Left colon (tissue), 2 donors: Measurements from ENCODE around the gene AP3S1. TPM values are rescaled to one million over a fixed set of nuclear protein-coding genes. Genes with fewer than 3 reads are reported as not detected.
"Not testable (repeated sequence)": the region's sequence is repeated elsewhere in the genome, so short reads cannot be mapped to it uniquely, and the experiment has no call there.

Experiments used
- ATAC-seq: fragments of 200-7000 bp; cut with Tn5 transposase; one replicate; pipeline ENCODE4 v1.9.1; 2020; ENCODE audit warnings: mild to moderate bottlenecking, moderate library complexity
- DNase-seq, 2 donors: peaks; one replicate each; pipeline ENCODE4 v3.0.0-alpha.2; 2020
- intact Hi-C, 2 donors: fragments of 100-400 bp; cut with DNase I in 1 of 2; cut with micrococcal nuclease in 1 of 2; formaldehyde crosslinking; loops; one replicate each; pipeline versions ENCODE4 v1.11.2 to v1.14.0; 2022; cut with DNase I, micrococcal nuclease
- long read RNA-seq: library from polyadenylated mRNA; unstranded; transcript quantifications from one replicate; pipeline ENCODE4 v2.0.0, GENCODE V29; 2021
- total RNA-seq, 2 donors: library from RNA; stranded (reverse); fragmentation: NEBNext Ultra II Directional; extraction: Animal tissue kit (Norgen Biotek cat#: 25700); gene quantifications; one replicate each; pipeline ENCODE4 v1.2.1, GENCODE V29; 2021
- donor health status: DM: no; HTN: no; CAD: no.
- donor health status: DM: yes; HTN: yes; CAD: no.

AP3S1 gene
- total RNA-seq, result 10 to 100 TPM; 73.4 to 90.4 TPM
- long read RNA-seq, transcript AP3S1-202 (7 exons, 1,180 nt), result minor isoform, 5 of 125 reads
- long read RNA-seq, transcript AP3S1-201 (6 exons, 1,730 nt), result major isoform, 103 of 125 reads
- long read RNA-seq, partial matches to known transcripts, result 4 of 125 reads
- long read RNA-seq, other reads (novel, unspliced or antisense), result 13 of 125 reads

DNA sequence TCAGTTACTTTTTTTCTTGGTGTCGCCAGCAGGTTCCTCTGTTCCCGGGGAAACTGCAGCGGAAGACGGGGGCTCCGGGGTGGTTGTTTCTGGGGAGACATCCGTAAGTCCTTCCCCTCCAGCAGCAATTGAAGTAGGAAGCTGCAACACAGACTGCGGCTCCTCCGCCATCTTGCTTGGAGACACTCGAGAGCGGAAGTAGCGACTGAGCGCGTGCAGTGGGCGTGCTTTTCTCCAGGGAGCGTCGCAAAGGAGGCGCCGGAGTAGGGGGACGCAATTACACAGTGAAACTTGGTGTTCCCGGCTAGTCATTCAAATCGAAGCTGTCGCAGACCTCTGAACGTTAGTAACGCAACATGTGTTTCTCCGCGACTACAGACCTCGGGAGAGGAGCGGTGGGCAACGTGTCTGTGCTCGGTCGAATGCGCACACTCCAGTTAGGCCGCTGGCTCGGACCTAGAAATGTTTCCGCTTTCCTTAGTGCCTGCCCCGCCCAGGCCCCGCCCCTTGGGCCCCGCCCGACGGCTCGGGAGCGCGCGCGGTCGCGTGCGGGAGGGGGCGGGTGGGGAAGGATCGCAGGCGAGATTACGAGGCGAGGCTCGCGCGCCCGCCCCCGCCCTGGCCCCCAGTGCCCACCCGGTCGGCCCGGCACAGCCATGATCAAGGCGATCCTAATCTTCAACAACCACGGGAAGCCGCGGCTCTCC is at the start of gene AP3S1, which contains the start of gene ATG12:
Gene AP3S1 (plus strand): TSS at position 554 of the 707 bp plus-strand sequence. CDS start 103 bp downstream, at position 657.
Gene ATG12 (minus strand): TSS at position 184 of the 707 bp plus-strand sequence. CDS start 13 bp downstream, at position 171.
- intact Hi-C loops, result no loop called here
- peak; percentile 92 to 95 for DNase-seq

DNA sequence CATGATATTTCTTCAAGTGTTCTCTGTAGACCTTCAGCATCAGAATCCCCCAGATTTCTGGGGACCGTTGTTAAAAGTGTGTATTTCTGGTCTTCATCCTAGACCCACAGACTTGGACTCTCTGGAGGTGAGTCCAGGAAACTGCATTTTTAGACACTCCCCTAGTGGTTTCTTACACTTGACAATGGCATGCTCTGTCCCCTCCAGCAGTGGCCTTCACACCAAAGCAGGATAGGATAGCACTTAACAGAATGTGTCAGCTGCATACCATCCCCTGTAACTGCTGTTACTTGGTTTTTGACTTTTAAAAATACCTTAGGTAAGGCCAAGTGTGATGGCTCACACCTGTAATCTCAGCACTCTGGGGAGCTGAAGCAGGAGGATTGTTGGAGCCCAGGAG is 46.0 kb upstream of the AP3S1 start:
- DNase-seq (no peak), ATAC-seq (no peak)
- intact Hi-C loops, result no loop called here

More for the DNA sequence above, at the start of gene AP3S1, which contains the start of gene ATG12:
- peak; percentile 95 for ATAC-seq

DNA sequence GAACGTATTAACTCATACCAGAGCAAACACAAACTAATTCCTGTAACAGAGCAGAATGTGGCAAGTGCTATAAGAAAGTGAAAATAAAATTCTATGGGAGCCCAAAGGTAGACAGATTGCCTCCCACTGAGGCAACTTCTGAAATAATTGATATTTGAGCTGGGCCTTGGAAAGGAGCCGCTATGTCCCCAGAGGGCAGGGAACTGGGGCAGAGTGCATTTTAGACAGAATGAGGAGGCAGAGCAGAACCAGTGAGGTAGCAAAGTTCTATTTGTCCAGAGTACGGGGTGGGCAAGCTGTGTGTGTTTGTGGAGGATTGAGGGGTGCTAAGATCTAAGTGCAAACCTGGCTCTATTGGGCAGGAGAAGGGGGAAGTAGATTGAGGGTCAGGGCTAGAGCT is 45.1 kb upstream of the AP3S1 start:
- ATAC-seq (no peak), DNase-seq (no peak)
- intact Hi-C loops, result no loop called here

DNA sequence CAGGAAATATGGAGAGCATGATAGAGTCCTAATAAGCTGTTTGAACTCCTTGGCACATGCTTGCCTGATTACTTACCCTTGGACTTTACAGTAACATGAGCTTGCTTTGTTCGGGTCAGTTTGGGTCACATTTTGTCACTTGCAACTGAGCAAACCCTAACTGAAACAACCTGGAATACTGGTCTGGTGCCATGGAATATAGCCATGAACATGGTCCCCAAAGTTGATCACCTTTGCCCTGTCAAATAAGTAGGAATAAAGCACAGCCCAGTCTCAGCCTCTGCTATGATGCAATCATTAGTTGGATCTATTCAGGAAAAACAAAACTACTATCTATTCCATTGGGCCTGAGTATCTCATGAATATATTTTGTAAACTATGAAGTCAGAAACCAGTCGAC is 43.5 kb upstream of the AP3S1 start:
- no peak for DNase-seq
- intact Hi-C loops, result no loop called here
- ATAC-seq, result no peak

- ATAC-seq (no peak), DNase-seq (no peak)
- intact Hi-C loops, result no loop called here
These were observed 41.6 kb upstream of the AP3S1 start for GRCh38 chr5:115800108-115800507.

- ATAC-seq, result no peak
- no peak for DNase-seq
- intact Hi-C loops, result no loop called here
These were observed 40.6 kb upstream of the AP3S1 start for GRCh38 chr5:115801152-115801551.

DNA sequence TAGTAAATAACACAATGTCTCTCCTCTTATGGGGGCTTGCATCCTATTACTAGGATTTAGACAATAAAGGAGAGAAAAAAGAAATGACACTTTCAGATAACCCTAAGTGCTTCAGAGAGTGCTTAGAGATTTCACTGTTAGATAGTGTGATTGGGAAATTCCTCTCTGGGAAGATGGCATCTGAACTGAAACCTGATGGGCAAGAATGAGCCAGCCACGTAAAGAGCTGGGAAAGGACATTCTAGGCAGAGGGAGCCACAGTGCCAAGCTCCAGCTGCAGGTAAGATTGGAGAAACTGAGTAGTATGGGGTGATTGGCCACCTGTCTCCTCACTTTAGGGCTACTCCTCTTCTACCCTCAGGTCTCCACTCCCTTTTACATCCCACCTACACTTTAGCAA is 39.8 kb upstream of the AP3S1 start:
- no peak for ATAC-seq

GRCh38 chr5:115806986-115807653 is 34.6 kb upstream of the AP3S1 start:
- DNase-seq, result no peak
- intact Hi-C loops, result no loop called here
- ATAC-seq, result no peak

More for the DNA sequence above, 39.8 kb upstream of the AP3S1 start:
- DNase-seq, result no peak
- intact Hi-C loops, result no loop called here

DNA sequence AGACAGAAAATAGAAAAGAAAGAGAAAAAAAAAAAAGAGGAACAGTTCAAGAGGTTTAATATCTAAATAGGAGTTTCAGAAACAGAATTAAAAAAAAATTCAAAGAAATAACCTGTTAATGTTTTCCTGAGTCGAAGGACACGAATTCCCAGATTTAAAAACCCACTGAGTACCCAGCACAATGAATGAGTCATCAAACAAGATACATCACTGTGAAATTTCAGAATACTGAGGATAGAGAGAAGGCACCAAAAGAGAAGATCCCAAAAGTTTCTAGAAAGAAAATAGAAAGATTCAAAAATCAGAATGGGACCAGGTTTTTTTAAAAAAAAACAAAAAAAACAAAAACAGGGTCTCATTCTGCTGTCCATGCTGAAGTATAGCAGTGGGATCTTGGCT is 34.1 kb upstream of the AP3S1 start:
- ATAC-seq (no peak), DNase-seq (no peak)
- intact Hi-C loops, result no loop called here

GRCh38 chr5:115808066-115808465 is 33.7 kb upstream of the AP3S1 start:
- ATAC-seq, intact Hi-C loops, DNase-seq: not testable (repeated sequence)

- DNase-seq, result no peak
- ATAC-seq, result no peak
- intact Hi-C loops, result no loop called here
These were observed 31.8 kb upstream of the AP3S1 start for GRCh38 chr5:115809946-115810345.

DNA sequence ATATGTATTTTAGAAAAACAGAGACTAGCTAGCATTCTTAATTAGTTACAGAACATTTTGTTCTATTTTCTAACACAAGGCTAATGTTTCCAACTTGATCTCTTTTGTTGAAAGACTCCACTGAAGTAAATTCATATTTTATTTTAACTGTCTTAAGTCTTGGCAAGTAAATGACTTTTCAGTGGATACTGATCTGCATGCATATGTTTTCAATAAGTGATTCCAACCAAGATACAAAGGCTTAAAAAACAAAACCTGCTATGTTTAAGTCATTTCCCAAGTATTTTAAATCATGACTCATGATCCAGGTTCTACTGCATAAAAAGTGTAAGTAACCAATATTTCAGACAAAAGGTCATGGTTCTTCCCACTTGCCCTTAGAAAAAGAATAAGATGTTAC is 31.0 kb upstream of the AP3S1 start:
- ATAC-seq (no peak), DNase-seq (no peak)
- intact Hi-C loops, result no loop called here

DNA sequence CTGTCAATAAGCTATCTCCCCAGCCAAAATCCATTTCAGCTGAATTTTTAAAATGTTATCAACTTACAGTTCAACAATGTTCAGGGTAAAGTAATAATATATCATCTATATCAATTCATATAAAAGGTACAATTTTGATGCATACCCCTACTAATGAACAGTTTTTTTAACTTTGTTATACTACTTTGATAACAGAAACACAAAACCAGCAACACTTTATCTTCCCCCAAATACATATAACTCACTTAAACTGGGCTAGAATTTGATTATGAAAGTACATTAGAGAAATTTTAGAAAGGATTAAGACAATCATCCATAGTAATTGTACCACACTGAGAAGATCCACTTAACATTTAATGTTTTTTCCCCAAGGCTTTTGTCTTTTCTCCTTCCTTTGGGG is 30.3 kb upstream of the AP3S1 start:
- intact Hi-C loops, result no loop called here
- no peak for DNase-seq
- no peak for ATAC-seq

DNA sequence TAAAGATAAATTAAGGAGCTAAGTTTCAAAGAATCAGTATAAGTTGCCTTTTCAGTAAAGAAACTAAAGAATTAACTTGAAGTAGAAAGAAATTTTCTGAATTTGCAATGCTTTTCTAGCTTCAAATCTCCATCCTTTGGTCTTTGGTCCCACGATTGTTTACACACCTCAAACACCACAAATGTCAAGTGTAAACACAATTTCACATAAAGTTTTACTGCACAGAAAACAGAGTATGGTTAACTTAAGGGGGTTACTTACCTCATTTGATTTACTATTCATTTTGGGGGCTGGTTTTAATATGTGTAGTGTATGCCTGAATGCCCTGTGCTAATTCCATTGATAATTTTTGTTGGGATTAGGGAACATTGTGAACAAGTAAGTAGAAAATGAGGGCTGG is 29.4 kb upstream of the AP3S1 start:
- no peak for DNase-seq
- ATAC-seq, result no peak
- intact Hi-C loops, result no loop called here

DNA sequence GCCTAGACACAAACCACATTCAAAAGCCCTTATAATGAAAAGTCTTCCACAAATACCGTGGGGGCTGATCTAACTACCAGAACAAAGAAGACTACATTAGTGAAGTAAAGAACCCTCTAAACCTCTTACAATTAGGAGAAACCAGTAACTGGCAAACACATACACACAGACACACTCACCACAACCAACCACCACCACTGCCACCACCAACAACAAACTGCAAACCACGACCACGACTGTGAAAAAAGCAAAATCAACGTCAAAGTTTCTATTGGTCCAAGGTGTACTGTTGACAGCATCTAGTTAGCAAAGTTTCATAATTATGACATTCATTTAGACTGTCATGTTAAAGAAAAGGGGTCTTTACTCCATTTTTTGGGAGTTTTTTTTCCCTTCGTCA is 28.0 kb upstream of the AP3S1 start:
- intact Hi-C loops, result no loop called here
- ATAC-seq (no peak), DNase-seq (no peak)

DNA sequence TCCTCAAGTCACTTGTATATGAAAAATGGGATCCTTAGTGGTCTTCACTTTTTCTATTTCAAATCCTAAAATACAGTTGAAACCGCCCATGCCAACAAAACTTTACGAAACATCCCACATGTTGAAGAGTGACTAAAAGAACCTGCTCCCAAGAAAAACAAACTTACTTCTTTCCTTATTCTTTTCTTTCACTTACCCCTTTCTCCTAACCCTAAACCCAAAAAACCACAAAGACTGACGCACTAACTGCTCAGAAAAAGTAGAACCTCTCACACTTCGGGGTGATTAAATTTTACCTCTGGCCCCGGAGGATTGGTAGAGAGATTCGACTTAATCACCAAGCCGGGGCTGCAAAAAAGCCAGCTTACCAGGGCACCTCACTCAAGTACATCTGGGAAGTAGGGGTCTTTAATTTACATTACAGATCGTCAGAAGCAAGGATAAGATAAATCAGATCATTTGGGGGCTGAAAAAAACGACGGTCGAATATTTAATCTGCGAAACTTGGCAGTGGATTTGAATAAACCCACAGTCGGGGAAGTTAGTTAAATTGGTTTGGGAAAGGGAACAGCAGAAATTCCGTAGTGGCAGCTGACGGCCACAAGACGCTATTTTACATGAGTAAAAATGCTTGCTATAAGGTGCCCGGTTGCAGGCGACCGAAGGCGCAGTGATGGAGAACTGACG is 26.6 kb upstream of the AP3S1 start:
- DNase-seq, result no peak
- intact Hi-C loops, result no loop called here
- no peak for ATAC-seq

- DNase-seq (no peak), ATAC-seq (no peak)
- intact Hi-C loops, result no loop called here
These were observed 26.0 kb upstream of the AP3S1 start for GRCh38 chr5:115815693-115816225.

DNA sequence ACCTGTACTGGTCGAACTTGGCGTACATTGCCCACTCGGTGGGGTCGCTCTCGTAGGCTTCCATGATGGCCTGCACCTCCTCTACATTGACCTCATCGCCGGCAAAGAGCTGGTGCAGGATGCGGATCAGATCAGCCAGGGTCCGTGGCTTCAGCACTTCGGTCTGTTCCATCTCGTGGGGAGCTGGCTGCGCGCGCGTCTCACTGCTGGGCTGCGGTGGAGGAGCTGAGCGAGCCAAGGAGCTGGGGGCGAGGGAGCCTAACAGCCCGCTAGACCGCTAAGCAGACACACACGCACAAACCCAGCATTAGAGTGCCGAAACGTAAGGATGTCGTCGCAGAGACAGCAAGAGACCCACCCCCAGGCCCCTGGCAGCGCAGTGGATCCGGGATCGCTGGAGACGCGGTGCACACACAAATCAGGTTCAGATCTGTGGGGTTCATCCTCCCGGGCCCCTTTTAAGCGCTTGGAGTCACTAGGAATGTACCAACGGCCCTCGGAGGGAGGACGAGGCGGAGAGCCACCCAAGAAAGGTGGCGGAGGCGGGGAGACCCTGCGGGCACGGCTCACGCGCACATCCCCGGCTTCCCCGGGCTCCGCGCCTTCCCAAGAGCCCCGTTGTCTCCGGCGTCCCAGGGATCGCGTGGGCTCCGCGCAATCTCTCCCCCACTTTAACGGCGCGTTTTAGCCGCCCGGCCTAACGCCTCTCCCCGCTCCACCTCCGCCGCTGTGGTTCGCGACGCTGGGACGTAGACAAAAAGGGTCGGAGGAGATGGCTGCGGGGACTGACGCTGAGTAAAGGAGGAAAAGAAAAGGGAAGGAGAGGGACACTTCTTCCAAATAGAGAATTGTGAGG is 25.3 kb upstream of the AP3S1 start, which contains the start of gene CDO1:
Gene CDO1 (minus strand): TSS at position 434 of the 856 bp plus-strand sequence. CDS start 262 bp downstream, at position 172.
- intact Hi-C loops, result no loop called here
- DNase-seq (peak in 1 of 2 donors; percentile 25), ATAC-seq (no peak)
